Aorta (tissue), 5 donors: ENCODE measurements around the gene NCOA4. TPM values are rescaled to one million over a fixed set of nuclear protein-coding genes. Genes with fewer than 3 reads are reported as not detected.
"Not testable (repeated sequence)": the region's sequence is repeated elsewhere in the genome, so short reads cannot be mapped to it uniquely, and the experiment has no call there.

Source experiments
- ATAC-seq: fragments of 200-7000 bp; cut with Tn5 transposase; one replicate; pipeline ENCODE4 v1.9.1; 2022; ENCODE audit warnings: moderate library complexity; ENCODE audit not compliant: low FRiP score
- DNase-seq, 2 donors: peaks; one replicate each; pipeline ENCODE4 v3.0.0-alpha.2; 2020
- H3K27ac ChIP-seq, 2 donors: one replicate each; pipeline ENCODE4 v1.5.1; 2013; ENCODE audit warnings: low read length in 2 of 2, mild to moderate bottlenecking in 2 of 2, moderate library complexity in 2 of 2, control low read depth in 1 of 2, inconsistent platforms in 1 of 2, low read depth in 1 of 2
- H3K27me3 ChIP-seq, 2 donors: one replicate each; pipeline ENCODE4 v1.6.1; 2013; ENCODE audit warnings: control low read depth in 1 of 2, low read length in 1 of 2, mild to moderate bottlenecking in 1 of 2, moderate library complexity in 1 of 2; ENCODE audit not compliant: insufficient read depth in 2 of 2, control insufficient read depth in 1 of 2
- H3K36me3 ChIP-seq, 2 donors: one replicate each; pipeline ENCODE4 v1.6.1; 2013; ENCODE audit warnings: control low read depth in 1 of 2, low read length in 1 of 2, mild to moderate bottlenecking in 1 of 2; ENCODE audit not compliant: insufficient read depth in 2 of 2, control insufficient read depth in 1 of 2
- H3K4me1 ChIP-seq, 2 donors: one replicate each; pipeline ENCODE4 v1.6.1; 2013; ENCODE audit warnings: low read length in 2 of 2, control low read depth in 1 of 2, mild to moderate bottlenecking in 1 of 2, moderate library complexity in 1 of 2; ENCODE audit not compliant: insufficient read depth in 2 of 2, control insufficient read depth in 1 of 2
- H3K4me3 ChIP-seq, 2 donors: one replicate each; pipeline ENCODE4 v1.5.1; 2013; ENCODE audit warnings: low read length in 2 of 2, control low read depth in 1 of 2, mild to moderate bottlenecking in 1 of 2
- H3K9me3 ChIP-seq: one replicate; pipeline ENCODE4 v1.6.1; 2013; ENCODE audit warnings: mild to moderate bottlenecking, low read length; ENCODE audit not compliant: control insufficient read depth
- WGBS, 2 donors: extraction: QIAGEN DNeasy Blood & Tissue Kit; methylation state at CpG; one replicate each; pipeline ENCODE4 v1.1.7; 2013; 5-methylcytosine and 5-hydroxymethylcytosine counted together
- intact Hi-C, 2 donors: fragments of 100-400 bp; cut with DNase I; formaldehyde crosslinking; loops; one replicate each; pipeline versions ENCODE4 v1.14.2 to v1.15.0; 2022
- polyA plus RNA-seq, 2 donors: library from polyadenylated mRNA; stranded (reverse); fragments of 200-250 nt; gene quantifications; one replicate each; pipeline ENCODE4 v1.2.3, GENCODE V29; 2013
- total RNA-seq, 2 donors: library from RNA; stranded (reverse); fragmentation: NEBNext Ultra II Directional; extraction: Animal tissue kit (Norgen Biotek cat#: 25700); gene quantifications; one replicate each; pipeline ENCODE4 v1.2.1, GENCODE V29; 2021
- donor health status: healthy with polysubstance abuse.
- donor health status: Bipolar disorder and iron deficiency.
- donor health status: DM: no; HTN: no; CAD: no.
- donor health status: DM: no; HTN: no; CAD: no.
- donor health status: DM: yes; HTN: yes; CAD: no.

The NCOA4 gene
- total and polyA plus RNA-seq, 4 donors: 54.3 to 120 (median 100) TPM

DNA sequence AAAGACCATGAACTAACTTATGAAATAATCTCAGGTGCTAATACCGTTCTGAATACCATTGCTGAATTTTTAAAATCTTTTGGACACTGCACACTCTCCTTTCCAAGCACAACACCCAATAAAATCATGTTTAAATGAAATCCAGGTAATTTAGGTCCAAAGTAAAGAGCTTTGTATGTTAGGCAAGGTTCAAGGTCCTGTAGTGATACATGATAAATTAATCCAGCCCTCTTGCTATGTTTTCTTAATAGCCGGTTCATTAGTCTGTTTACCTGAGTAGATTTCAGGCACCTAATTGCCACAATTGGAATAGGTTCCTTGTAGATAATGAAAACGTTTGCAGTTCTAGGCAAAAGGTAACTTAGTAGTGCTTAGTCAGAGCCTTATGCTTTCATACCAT lies 44.8 kb downstream of the NCOA4 start:
- ATAC-seq, DNase-seq, H3K27me3 ChIP-seq, H3K27ac ChIP-seq, H3K4me3 ChIP-seq, intact Hi-C loops, H3K9me3 ChIP-seq, H3K36me3 ChIP-seq, H3K4me1 ChIP-seq: not testable (repeated sequence)
- WGBS, 2 donors: 82 to 86% methylated on average over 3 of the region's 3 CpGs

DNA sequence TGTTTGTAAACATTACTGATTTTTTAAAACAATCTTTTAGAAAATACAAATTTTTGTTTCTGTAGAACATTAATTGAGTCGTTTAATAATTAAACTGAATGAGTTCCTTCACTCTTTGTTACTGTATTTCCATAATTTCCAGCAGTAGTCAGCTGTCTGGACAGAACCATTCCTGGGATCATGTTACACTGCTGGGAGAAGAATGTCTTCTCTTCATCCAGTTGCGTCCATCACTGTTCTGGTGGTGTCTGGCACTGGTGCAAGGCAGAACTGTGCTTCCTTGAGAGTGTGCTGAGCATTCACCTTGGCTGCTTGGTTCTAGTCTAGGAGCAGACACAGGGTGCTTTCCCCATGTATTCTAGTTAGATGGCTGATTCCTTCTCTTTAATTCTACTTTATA lies 46.0 kb downstream of the NCOA4 start:
- H3K27me3 ChIP-seq, H3K9me3 ChIP-seq, intact Hi-C loops, H3K4me3 ChIP-seq, H3K4me1 ChIP-seq, H3K36me3 ChIP-seq, H3K27ac ChIP-seq, DNase-seq, ATAC-seq: not testable (repeated sequence)
- WGBS, 2 donors: 85 to 90% methylated on average over 2 of the region's 2 CpGs

DNA sequence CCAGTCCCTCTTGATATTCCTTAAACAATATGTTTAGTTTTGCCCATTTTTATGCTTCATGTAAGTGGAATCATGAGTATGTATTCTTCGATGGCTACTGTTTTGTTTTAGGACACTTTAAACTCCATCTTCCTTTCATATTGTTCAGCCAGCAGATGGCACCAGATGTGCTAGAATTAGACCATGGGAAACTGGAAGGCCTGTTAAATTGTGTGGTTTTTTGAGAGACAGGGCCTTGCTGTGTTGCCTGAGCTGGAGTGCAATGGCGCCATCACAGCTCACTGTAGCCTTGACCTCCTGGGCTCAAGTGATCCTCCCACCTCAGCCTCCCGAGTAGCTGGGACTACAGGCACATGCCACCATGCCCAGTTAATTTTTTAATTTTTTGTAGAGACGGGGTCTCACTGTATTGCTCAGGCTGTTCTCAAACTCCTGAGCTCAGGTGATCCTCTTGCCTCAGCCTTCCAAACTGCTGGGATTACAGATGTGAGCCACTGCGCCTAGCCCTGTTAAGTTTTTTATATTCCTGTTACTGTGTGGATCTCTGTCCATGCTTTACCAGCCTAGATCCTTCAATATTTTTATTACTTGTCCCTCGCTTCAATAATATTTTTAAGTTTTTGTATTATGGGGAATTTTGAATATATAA lies 46.8 kb downstream of the NCOA4 start:
- H3K4me3 ChIP-seq, DNase-seq, H3K27me3 ChIP-seq, H3K27ac ChIP-seq, H3K4me1 ChIP-seq, H3K9me3 ChIP-seq, ATAC-seq, intact Hi-C loops, H3K36me3 ChIP-seq: not testable (repeated sequence)
- WGBS, 2 donors: 73 to 82% methylated on average over 4 to 5 of the region's 6 CpGs

- H3K9me3 ChIP-seq, ATAC-seq, H3K27me3 ChIP-seq, H3K27ac ChIP-seq, intact Hi-C loops, DNase-seq, H3K36me3 ChIP-seq, H3K4me1 ChIP-seq, H3K4me3 ChIP-seq: not testable (repeated sequence)
- WGBS, 2 donors: 38 to 41% methylated on average over 1 of the region's 1 CpG
Observed at GRCh38 chr10:45981367-45981766, 49.1 kb downstream of the NCOA4 start.

DNA sequence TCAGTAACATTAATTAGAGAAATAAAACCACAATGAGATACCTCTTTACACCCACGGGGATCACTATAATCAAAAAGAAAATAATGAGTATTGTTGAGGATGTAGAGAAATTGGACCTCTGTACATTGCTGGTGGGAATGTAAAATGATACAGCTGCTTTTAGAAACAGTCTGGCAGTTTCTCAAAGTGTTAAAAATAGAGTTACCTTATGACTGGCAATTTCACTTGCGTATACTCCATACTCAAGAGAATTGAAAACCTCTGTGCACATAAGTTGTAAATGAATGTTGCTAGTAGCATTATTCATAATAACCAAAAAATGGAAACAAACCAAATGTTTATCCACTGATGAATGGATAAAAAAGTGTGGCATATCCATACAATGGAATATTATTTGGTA lies 51.9 kb downstream of the NCOA4 start:
- H3K4me3 ChIP-seq, H3K27me3 ChIP-seq, ATAC-seq, DNase-seq, H3K36me3 ChIP-seq, H3K27ac ChIP-seq, H3K9me3 ChIP-seq, H3K4me1 ChIP-seq: not testable (repeated sequence)
- WGBS, 2 donors: 86 to 96% methylated on average over 1 of the region's 2 CpGs
- intact Hi-C loops: loop anchor here in 1 of 2 donors (10.0 kb wide), 1 partner anchor 46 kb away; no protein-coding TSS in a partner anchor

GRCh38 chr10:45974041-45974440 lies 56.4 kb downstream of the NCOA4 start:
- intact Hi-C loops: loop anchor here in 1 of 2 donors (10.0 kb wide), 1 partner anchor 51 kb away; no protein-coding TSS in a partner anchor
- not testable (repeated sequence) for H3K36me3 ChIP-seq, H3K4me3 ChIP-seq, H3K27ac ChIP-seq, H3K4me1 ChIP-seq, H3K27me3 ChIP-seq, ATAC-seq, H3K9me3 ChIP-seq, DNase-seq
- 55 to 66% methylated on average over 3 of the region's 3 CpGs for WGBS, 2 donors

DNA sequence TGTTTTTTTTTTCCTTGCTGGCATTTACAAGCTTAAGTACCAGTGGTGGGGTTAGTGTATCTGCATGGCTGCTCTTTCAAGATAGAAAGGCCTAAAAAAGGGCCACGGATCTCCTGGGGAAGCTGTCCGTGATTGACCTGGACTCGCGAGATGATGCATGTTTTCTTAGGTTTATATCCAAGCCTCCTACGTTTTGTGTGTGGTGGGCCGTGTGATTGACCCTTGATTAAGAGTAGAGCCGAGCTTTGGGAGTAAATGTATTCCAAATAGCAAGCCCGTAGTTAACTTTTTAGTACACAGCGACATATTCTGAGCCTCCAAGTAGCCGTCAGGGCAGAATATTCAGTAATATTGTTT lies 57.6 kb downstream of the NCOA4 start:
- Histone ChIP-seq H3K4me3 (peak overlapping the region; percentile 69 to 91), H3K27ac (peak overlapping the region in 1 of 2 donors; percentile 21)
- ATAC-seq: peak; percentile 27
- not testable (repeated sequence) for H3K9me3 ChIP-seq, DNase-seq, H3K36me3 ChIP-seq, H3K4me1 ChIP-seq, H3K27me3 ChIP-seq
- intact Hi-C loops: loop anchor here in 1 of 2 donors (10.0 kb wide), 1 partner anchor 52 kb away; no protein-coding TSS in a partner anchor
- WGBS, 2 donors: 0% methylated on average over 10 of the region's 10 CpGs

DNA sequence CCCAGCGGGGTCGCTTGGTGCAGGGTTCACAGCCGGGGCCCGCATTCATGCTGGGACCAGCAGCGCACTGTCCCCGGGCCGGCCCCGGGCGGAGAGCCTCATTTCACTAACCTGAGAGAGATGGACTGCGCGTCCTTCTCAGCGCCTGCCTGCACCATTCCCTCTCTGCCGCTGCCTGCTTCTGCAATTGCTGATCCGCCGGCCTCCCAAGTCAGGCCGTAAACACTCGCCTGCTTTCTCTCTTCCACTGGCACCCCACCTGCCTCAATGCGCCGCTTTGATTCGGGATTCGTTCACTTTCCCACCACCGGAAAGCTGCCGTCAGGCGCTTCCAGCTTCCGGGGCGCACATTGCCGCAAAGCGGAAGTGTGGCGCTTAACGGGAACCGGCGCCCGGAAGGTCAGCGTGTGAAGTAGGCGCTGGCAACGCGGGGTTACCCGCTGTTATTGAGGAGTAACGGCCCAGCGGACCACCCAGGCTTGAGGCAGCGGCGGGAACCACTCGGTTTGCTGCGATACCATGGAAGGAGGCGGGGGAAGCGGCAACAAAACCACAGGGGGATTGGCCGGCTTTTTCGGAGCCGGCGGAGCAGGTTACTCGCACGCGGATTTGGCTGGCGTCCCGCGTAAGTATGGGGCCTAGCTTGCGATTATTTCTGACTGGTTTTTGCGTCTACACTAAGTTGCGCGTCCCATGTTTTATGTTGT lies 58.2 kb downstream of the NCOA4 start, which contains the start of gene TIMM23:
TSS of gene TIMM23 (plus strand) at position 384 of the 707 bp plus-strand sequence. CDS start at position 520, 136 bp downstream.
- H3K36me3 ChIP-seq, H3K27me3 ChIP-seq, H3K4me1 ChIP-seq, H3K9me3 ChIP-seq: not testable (repeated sequence)
- peak within 1 kb of the TSS; percentile 70 to 91 for H3K4me3 ChIP-seq
- ATAC-seq (peak; percentile 97), DNase-seq (peak; percentile 89 to 95)
- H3K27ac ChIP-seq: peak within 1 kb of the TSS in 1 of 2 donors; percentile 25
- intact Hi-C loops: loop anchor here in 1 of 2 donors (10.0 kb wide), 1 partner anchor 53 kb away; no protein-coding TSS in a partner anchor
- WGBS, 2 donors: 0% methylated on average over 56 to 60 of the region's 60 CpGs

- intact Hi-C loops: loop anchor here in 1 of 2 donors (10.0 kb wide), 1 partner anchor 53 kb away; no protein-coding TSS in a partner anchor
- H3K4me3 ChIP-seq: peak overlapping the region; percentile 69 to 70
- not testable (repeated sequence) for DNase-seq, H3K27me3 ChIP-seq, H3K36me3 ChIP-seq, H3K4me1 ChIP-seq, H3K27ac ChIP-seq, H3K9me3 ChIP-seq
- WGBS, 2 donors: 0% methylated on average over 24 to 25 of the region's 25 CpGs
- peak; percentile 11 for ATAC-seq
Observed at GRCh38 chr10:45971742-45972105, 58.7 kb downstream of the NCOA4 start.
